GM12873 (cell line): Measurements from ENCODE around the gene MEI1.

Experiments
- TF ChIP-seq, protein P1 (sequence below): IDR thresholded peaks from 2 replicates; pipeline ENCODE4 v1.5.1; 2012; ENCODE audit warnings: low read depth, mild to moderate bottlenecking, moderate library complexity, low read length, control low read depth; ENCODE audit not compliant: insufficient read depth; ENCODE audit errors: missing control alignments

Gene MEI1

DNA sequence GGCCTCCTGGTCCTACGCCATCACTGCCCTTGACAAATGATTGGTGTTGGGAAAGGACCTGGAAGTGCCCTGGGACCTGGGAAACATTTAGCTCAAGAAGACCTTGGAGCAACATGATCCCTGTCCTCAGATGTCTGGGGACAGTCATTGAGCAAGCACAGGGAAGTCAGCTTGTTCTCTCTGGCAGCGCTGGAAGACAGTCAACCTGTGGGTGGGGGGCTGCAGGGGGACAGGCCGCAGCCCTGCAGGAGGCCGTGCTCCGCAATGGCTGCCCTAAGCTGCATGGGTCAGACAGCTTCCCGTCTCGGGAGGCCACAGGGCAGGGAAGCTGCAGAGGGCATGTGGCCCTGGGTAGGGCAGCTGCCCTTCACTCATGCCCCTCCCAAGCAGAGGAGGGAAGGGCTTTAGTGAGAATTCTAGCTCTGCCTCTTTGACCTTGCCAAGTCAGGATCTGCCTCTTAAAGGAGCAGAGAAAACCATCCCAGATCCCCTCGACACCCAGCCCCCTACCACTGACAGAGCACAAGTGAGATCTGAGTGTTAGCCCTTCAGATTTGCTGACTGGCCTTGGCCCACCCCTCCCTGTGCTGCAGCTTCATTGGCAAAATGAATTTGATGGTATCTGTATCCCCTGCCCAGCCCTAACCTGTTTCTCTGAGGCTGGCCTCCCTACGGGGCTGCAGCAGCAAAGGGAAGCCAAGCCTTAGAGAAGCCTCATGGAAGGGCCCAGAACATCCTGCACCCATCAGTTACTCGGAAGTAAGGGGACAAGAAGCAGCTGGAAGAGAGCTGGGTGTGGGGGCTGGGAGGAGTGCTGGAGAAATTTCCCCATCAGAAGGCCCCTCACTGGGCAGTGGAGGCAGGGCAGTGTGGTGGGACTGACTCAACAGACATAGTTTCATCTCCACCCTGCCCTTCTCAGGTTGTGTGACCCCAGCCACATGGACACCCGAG, 127.4 kb downstream of the MEI1 start:
- TF ChIP-seq, protein P1, sequence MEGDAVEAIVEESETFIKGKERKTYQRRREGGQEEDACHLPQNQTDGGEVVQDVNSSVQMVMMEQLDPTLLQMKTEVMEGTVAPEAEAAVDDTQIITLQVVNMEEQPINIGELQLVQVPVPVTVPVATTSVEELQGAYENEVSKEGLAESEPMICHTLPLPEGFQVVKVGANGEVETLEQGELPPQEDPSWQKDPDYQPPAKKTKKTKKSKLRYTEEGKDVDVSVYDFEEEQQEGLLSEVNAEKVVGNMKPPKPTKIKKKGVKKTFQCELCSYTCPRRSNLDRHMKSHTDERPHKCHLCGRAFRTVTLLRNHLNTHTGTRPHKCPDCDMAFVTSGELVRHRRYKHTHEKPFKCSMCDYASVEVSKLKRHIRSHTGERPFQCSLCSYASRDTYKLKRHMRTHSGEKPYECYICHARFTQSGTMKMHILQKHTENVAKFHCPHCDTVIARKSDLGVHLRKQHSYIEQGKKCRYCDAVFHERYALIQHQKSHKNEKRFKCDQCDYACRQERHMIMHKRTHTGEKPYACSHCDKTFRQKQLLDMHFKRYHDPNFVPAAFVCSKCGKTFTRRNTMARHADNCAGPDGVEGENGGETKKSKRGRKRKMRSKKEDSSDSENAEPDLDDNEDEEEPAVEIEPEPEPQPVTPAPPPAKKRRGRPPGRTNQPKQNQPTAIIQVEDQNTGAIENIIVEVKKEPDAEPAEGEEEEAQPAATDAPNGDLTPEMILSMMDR, result no peak

DNA sequence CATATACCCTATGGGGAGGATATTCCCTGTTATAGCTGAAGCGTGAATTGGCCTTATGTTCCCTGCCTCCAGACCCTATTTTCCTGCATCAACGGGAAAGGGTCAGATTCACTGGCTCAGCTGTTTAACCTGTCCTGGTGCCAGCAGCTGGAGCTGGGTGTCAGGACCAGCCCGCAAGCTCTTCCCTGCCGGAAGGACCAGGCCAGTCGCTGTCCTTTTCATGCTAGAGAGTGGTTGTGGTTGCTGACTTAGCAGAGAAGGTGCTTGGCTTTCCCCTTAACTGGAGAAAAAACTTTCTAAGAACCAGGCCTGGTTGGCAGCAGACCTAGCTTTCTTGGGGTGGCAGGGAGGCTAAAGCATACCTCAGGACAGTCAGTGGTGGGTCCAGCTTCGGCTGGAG, 128.4 kb downstream of the MEI1 start:
- TF ChIP-seq, protein P1, result no peak

DNA sequence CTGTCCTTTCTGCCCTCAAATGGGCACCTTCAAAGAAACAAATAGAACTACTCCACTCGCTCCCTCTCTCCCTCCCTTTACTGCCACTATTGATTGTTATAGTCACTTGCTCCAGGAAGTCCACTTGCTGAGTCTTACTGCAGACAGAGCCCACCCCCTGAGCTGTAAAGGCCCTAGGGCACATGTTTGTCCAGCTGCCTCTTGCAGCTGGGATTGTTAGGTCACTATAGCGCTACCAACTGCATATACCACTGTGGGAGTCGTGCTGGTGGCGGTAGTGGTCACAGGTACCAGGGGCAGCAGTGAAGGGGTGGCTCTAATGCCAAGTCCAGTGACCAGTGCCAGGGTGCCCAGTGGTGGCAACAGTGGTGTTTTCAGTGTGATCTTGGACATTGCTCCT, 129.2 kb downstream of the MEI1 start:
- TF ChIP-seq, protein P1, result no peak

DNA sequence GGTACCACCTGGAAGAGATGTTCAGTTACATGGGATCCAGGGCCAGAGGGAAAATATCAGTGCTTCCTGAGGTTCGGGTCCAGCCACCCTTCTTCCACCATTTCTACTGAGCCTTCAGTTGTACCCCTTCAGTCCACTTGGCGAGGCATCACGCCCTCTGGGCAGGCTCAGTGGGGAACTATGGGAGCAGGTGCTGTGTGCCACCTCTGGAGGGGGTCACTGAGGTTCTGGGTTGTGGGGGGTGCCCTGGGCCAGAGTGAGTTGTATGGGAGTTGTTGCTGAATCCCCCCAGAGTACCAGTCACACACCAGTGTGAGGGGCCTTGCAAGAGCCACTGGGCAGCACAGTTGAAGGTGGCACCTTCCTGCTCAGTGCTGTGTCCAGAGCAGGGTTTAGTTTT, 130.9 kb downstream of the MEI1 start:
- TF ChIP-seq, protein P1, result no peak

DNA sequence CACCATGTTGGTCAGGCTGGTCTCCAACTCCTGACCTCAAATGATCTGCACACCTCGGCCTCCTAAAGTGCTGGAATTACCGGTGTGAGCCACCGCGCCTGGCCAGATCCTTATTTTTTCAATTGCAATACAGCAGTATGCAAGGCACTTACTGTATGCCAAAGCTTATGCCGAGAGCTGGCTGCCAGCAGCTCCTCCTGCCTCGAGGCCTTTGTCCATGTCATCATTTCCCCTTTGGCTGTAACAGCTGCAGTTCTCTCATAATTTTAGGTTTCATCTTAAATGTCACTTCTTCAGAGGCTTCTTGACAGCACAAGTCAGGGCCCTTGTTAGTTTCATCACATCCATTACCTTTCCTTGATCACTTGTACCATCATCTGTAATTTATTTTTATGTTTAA, 132.1 kb downstream of the MEI1 start:
- TF ChIP-seq, protein P1, result no peak

DNA sequence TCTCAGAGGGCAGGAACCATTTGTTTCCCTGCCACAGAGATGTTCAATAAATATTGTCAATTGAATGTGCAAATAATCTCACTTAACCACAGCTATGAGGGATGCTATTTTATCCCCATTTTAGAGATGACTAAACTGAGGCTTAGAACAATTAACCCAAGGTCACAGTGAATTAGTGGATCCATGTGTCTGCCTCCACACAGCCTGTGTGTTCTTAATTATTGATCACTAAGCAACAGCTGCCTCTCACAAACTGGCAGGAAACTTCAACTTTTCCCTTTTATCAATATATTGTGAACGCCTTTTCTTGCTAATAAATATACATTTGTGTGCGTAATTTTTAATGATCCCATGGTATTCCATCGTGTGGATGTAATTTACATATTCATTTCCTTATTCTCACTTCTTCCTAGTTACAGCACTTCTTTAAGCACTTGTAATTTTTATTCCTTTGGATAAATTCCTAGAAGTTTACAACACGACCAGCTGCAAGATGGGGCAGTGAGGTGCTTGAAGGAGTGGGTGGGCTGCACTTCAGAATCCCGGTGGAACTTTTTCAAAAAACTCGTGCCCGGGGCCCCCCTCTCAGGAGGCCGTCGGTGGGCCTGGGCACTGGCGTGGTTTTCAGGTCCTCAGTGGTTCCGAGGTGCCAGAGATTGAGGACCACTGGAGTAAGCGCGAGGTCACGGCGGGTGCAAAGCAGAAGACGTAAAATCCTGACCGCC, 132.7 kb downstream of the MEI1 start:
- TF ChIP-seq, protein P1, result no peak

DNA sequence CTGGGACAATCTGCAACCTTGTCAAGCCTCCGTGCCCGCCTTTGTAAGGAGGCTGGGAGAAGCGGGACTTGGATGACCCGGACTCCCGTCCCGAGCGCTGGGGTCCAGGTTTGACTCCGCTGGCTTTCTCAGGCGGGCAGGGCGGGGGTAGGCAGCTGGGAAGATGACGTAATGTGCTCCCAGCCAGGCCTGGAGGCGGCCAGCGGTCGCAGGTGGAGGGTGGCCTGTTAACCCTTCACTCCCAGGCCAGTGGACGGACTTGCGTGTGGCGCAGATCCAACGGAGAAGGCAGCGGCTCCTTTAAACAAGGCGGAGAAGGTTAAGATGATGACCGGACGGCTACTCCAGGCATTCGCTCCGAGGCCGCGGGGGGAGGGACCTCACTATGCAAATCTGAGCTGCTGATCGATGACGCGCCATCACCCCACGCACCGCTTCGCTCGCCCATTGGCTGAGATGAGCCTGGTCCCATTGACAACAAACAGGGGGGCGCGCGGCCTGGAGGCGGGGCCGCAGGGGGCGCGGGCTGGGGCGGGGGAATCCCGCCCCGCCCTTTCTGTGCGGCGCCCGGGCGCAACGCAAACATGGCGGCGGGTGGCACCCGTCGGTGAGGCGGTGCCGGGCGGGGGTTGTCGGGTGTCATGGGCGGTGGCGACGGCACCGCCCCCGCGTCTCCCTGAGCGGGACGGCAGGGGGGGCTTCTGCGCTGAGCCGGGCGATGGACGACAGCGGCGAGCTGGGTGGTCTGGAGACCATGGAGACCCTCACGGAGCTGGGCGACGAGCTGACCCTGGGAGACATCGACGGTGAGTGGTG, 133.5 kb downstream of the MEI1 start, which contains the start of gene SREBF2:
Gene SREBF2, plus strand, starts transcription at position 553 of the 816 bp plus-strand sequence. Its CDS starts 166 bp downstream, at position 719.
- TF ChIP-seq, protein P1, result no peak
